GM06990 (cell line): ENCODE results near the gene PCBP3.

Experiments used
- DNase-seq: peaks from one replicate; pipeline ENCODE4 v3.0.0-alpha.2; 2011; ENCODE audit not compliant: insufficient read length; ENCODE audit errors: extremely low read depth
- H3K27me3 ChIP-seq: replicated peaks from 2 replicates; pipeline ENCODE4 v1.6.0; 2011; ENCODE audit warnings: low read length; ENCODE audit not compliant: control insufficient read depth, insufficient read depth
- H3K36me3 ChIP-seq: 2 replicates; pipeline ENCODE4 v1.5.1; 2011; ENCODE audit warnings: low read length; ENCODE audit not compliant: control insufficient read depth, insufficient read depth
- H3K4me3 ChIP-seq: replicated peaks from 2 replicates; pipeline ENCODE4 v1.5.1; 2011; ENCODE audit warnings: low read depth, mild to moderate bottlenecking, control low read depth, low read length
- TF ChIP-seq, protein P1 (sequence below): IDR thresholded peaks from 2 replicates; pipeline ENCODE4 v1.5.1; 2011; ENCODE audit warnings: low read length, control low read depth, mild to moderate bottlenecking, inconsistent platforms; ENCODE audit not compliant: insufficient read depth, poor library complexity, severe bottlenecking

PCBP3 gene

DNA sequence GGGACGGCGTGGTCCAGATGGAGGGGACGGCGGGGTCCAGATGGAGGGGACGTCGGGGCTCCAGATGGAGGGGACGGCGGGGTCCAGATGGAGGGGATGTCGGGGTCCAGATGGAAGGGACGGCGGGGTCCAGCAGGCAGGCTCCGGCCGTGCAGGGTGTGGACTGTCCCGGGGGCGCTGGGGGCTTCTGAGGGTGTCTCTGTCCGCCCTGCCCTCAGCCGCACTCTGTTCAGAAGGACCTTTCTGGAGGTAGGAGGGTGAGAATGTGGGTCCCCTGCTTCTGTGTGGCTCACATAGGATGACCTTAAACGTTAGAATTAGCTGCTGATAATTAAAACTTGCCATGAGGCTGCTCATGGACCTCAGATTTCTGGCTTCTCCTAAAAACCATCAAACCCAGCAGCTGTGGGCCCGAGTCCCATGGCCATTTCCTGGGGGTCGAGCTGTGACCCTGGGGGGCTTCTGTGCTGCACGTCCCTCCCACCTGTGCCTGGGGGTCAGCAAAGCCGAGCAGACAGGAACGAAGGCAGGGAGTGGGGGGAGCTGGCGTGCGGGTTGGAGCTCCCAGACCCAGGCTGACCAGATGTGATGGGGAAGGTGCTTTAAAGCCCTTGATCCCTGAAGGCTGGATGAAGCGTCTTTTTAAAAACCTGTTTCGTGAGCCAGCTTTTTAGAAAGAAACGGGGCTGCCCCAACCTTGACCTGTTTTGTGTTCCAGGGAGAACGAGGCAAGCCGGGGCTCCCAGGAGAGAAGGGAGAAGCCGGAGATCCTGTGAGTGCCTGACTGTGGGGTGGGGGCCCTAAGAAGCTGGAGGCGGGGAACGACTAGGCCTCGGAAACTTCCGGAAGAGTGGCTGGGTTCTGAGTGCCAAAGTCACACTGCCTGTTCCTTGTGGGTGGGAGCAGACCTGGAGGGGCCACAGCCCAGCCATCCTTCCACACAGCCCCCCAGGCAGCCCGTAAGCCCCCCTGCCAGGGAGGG, 345.1 kb downstream of the PCBP3 start:
- no peaks in the 10 kb centered on the region for H3K27me3 ChIP-seq
- DNase-seq, result no peak
- H3K36me3 ChIP-seq, result no peaks in the 10 kb centered on the region
- TF ChIP-seq, protein P1, sequence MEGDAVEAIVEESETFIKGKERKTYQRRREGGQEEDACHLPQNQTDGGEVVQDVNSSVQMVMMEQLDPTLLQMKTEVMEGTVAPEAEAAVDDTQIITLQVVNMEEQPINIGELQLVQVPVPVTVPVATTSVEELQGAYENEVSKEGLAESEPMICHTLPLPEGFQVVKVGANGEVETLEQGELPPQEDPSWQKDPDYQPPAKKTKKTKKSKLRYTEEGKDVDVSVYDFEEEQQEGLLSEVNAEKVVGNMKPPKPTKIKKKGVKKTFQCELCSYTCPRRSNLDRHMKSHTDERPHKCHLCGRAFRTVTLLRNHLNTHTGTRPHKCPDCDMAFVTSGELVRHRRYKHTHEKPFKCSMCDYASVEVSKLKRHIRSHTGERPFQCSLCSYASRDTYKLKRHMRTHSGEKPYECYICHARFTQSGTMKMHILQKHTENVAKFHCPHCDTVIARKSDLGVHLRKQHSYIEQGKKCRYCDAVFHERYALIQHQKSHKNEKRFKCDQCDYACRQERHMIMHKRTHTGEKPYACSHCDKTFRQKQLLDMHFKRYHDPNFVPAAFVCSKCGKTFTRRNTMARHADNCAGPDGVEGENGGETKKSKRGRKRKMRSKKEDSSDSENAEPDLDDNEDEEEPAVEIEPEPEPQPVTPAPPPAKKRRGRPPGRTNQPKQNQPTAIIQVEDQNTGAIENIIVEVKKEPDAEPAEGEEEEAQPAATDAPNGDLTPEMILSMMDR, result no peak
- no peak overlapping the region for H3K4me3 ChIP-seq

DNA sequence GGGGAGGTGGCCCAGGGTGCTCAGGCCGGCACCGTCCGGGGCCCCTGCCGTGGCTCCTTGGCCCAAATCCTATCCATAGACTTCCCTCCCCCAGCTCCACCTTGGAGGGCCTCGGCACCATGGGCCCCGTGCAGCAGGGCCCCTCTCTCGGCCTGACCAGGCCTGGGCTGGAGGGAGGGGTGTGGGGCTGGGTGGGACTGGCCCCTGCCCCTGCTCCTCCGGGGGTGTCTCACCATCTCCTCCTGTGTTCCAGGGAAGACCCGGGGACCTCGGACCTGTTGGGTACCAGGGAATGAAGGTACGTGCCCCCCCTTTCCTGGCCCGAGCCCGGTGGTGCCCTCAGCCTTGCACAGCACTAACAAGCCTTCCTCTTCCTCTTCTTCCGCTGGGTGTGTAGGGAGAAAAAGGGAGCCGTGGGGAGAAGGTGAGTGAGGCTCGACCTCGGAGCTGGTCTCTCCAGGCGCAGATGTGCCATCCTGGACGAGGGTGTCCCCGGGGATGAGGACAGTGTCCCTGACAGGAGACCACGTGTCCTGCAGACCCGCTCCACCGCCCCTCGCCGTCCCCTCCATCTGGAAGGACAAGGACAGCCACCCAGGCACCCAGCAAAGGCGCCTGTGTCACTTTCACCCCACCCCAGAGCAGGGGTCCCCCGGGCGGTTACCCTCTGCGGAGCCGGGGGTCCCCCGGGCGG, 346.0 kb downstream of the PCBP3 start:
- TF ChIP-seq, protein P1, result no peak
- no peaks in the 10 kb centered on the region for H3K27me3 ChIP-seq
- H3K36me3 ChIP-seq, result no peaks in the 10 kb centered on the region
- DNase-seq, result no peak
- H3K4me3 ChIP-seq, result no peak overlapping the region

DNA sequence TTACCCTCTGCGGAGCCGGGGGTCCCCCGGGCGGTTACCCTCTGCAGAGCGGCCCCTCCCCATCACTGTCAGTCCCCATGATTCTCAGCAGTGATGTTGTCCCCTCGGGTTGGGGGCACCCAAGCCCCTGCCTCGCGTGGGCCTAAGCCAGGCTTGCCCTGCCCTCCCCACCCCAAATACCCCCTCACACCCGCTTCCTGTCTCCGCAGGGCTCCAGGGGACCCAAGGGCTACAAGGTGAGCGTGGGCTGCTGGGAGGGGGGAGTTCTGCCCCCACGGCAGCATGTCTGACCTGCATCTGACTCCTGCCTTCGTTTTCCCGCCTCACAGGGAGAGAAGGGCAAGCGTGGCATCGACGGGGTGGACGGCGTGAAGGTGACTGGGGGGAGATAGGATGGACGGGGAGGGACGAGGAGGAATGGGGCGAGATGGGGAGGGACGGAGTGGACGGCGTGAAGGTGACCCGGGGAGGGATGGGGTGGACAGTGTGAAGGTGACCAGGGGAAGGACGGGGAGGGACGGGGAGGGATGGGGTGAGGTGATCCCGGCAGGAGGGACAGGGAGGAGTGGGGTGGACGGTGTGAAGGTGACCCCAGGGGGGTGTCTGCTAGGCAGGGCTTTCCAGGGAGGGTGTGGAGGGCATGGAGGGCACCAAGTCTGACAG, 346.7 kb downstream of the PCBP3 start:
- H3K4me3 ChIP-seq, result no peak overlapping the region
- peak; percentile 7 for DNase-seq
- TF ChIP-seq, protein P1, result no peak
- no peaks in the 10 kb centered on the region for H3K36me3 ChIP-seq
- H3K27me3 ChIP-seq, result no peaks in the 10 kb centered on the region

DNA sequence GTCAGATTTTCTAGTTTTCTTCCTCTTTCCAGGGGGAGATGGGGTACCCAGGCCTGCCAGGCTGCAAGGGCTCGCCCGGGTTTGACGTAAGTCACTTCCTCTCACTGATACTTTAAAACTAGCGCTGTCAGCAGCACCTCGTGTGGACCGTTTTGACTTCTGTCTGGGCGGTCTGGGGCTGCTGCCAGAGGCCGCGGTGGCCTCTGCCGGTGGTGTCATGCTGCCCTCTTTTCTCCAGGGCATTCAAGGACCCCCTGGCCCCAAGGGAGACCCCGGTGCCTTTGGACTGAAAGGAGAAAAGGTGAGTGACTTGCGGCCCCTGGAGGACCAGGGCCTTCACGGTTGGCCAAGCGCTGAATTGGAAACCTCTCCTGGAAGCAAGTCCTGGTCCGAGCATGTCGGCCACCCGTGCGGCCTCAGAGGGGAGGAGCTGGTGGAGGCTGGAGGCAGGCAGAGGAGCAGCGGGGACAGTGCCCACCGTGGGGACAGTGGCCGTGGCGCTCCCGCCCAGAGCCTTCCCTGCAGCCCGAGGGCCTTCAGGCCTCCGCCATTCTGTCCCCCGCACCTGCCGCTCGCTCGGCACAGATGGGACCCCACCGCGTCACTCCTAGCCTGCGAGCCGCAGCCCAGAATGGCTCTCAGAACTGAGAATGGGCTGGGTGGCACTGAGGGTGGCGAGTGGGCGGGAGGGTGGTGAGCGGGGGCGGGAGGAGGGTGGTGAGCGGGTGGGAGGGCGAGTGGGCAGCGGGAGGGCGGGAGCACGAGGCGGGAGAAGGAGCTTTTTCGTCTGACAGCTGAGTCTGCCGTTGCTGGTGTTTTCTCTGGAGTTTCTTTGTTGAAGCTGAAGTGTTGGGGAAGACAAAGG, 347.4 kb downstream of the PCBP3 start:
- TF ChIP-seq, protein P1, result no peak

More for the DNA sequence above, 347.4 kb downstream of the PCBP3 start:
- H3K4me3 ChIP-seq, result no peak overlapping the region
- no peaks in the 10 kb centered on the region for H3K36me3 ChIP-seq
- no peaks in the 10 kb centered on the region for H3K27me3 ChIP-seq
- peak; percentile 8 for DNase-seq
